Activated naive CD4-positive, alpha-beta T cell treated with anti-CD3 and anti-CD28 coated beads for 36 hours (primary cell): ENCODE results near the gene PPP1R12B. TPM values are rescaled to one million over a fixed set of nuclear protein-coding genes. Genes with fewer than 3 reads are reported as not detected.

ENCODE experiments used
- CTCF ChIA-PET: fragments of 350-600 bp; sonication (Branson Sonifier 250); formaldehyde crosslinking; loops from one replicate; lab custom pipeline; 2021; ENCODE audit warnings: antibody characterized with exemption; lab: Charles Lee
- DNase-seq: peaks from one replicate; pipeline ENCODE4 v3.0.0-alpha.2; 2020
- H3K27ac Mint-ChIP-seq: one replicate; pipeline ENCODE4 v1.8.0; 2021; ENCODE audit warnings: mild to moderate bottlenecking, mixed read lengths
- H3K27me3 Mint-ChIP-seq: one replicate; pipeline ENCODE4 v1.8.0; 2021; ENCODE audit warnings: low read depth, mixed read lengths
- H3K36me3 Mint-ChIP-seq: one replicate; pipeline ENCODE4 v1.8.0; 2021; ENCODE audit warnings: low read depth, mixed read lengths
- H3K4me1 Mint-ChIP-seq: one replicate; pipeline ENCODE4 v1.8.0; 2021; ENCODE audit warnings: low read depth, mixed read lengths
- H3K4me3 Mint-ChIP-seq: one replicate; pipeline ENCODE4 v1.8.0; 2021; ENCODE audit warnings: mild to moderate bottlenecking, moderate library complexity, mixed read lengths
- H3K9me3 Mint-ChIP-seq: one replicate; pipeline ENCODE4 v1.8.0; 2021; ENCODE audit warnings: mixed read lengths
- intact Hi-C: fragments of 100-400 bp; cut with micrococcal nuclease; formaldehyde crosslinking; loops from one replicate; pipeline ENCODE4 v1.15.1; 2023
- total RNA-seq, 2 experiments: library from RNA; stranded (reverse); gene quantifications; one replicate each; pipeline ENCODE4 v1.2.3, GENCODE V29; 2021

PPP1R12B gene
- total RNA-seq, 2 experiments from 2014 or later = 11.0 to 12.4 TPM

DNA sequence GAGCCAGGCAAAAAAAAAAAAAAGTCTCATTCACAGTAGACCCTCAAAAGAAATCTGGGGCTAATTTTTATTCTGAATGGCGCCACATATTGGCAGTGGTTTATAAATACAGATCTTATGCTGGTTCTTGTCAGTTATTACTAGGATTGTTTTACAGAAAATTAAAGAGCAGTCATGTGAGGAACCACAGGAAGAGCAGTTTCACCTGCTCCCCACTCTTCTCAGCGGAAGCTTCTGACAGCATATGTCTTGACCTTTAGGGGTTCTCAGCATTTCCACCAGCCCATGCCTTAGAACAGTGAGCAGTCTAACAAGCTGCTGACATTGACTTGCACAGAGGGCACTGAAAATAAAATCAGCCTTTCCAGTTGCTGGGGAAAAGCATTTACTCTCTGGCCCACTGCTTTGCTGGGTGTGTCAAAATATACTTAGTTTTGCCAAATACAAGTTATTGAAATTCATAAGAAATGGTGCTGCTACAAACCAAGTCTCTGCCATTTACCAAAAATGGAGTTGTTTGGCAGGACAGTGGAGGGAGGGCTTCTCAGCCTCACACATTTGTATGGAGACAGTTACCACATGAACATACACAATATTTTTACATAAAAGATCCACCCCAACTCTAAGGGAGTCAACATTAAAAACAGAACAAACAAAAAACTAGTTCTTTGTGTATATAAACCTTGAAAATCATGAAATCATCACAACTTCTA, 217.5 kb downstream of the PPP1R12B start:
- peaks cover 3% of the 10 kb centered on the region for H3K36me3 Mint-ChIP-seq
- H3K27ac Mint-ChIP-seq = no peak overlapping the region
- DNase-seq = no peak
- CTCF ChIA-PET = interaction anchor here (0.7 kb wide), 1 partner anchor 323 kb away, joined by 3 read pairs; the partner anchor contains the start of gene RABIF
- H3K4me3 Mint-ChIP-seq = no peak overlapping the region
- intact Hi-C loops = no loop called here
- H3K9me3 Mint-ChIP-seq = no peaks in the 10 kb centered on the region
- H3K27me3 Mint-ChIP-seq = no peaks in the 10 kb centered on the region
- peaks cover 9% of the 10 kb centered on the region for H3K4me1 Mint-ChIP-seq

- Mint-ChIP-seq H3K27ac (no peak overlapping the region), H3K4me1 (peaks cover 9% of the 10 kb centered on the region), H3K9me3 (no peaks in the 10 kb centered on the region), H3K27me3 (no peaks in the 10 kb centered on the region), H3K4me3 (no peak overlapping the region), H3K36me3 (peaks cover 3% of the 10 kb centered on the region)
- no peak for DNase-seq
- CTCF ChIA-PET = no interaction called here
- intact Hi-C loops = no loop called here
Measured at GRCh38 chr1:202567738-202568137, 219.2 kb downstream of the PPP1R12B start.

- no peak overlapping the region for H3K27ac Mint-ChIP-seq
- DNase-seq = no peak
- H3K4me1 Mint-ChIP-seq = peaks cover 9% of the 10 kb centered on the region
- H3K9me3 Mint-ChIP-seq = no peaks in the 10 kb centered on the region
- no peak overlapping the region for H3K4me3 Mint-ChIP-seq
- no peaks in the 10 kb centered on the region for H3K27me3 Mint-ChIP-seq
- H3K36me3 Mint-ChIP-seq = peaks cover 4% of the 10 kb centered on the region
- CTCF ChIA-PET = no interaction called here
- intact Hi-C loops = no loop called here
Measured at GRCh38 chr1:202568410-202568809, 219.9 kb downstream of the PPP1R12B start.

DNA sequence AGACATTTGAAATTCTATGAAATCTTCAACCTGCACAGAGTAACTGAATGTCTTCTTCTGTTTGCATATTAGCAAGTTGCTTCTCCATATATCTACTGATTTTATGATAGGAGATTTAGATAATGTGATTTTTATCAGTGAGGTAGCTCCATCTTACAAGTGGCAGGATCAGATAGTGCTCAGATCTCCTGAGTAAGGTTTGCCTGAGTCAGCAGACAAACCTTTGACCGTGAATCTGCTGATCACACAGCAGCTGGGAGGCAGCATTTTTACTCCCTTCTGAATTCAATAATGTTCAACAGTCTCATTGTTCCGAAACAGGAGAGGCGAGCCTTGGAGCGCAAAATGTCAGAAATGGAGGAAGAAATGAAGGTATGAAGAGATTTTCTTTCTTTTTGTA, 220.3 kb downstream of the PPP1R12B start:
- intact Hi-C loops = no loop called here

GRCh38 chr1:202569393-202570322, 221.2 kb downstream of the PPP1R12B start:
- no peaks in the 10 kb centered on the region for H3K27me3 Mint-ChIP-seq
- H3K4me1 Mint-ChIP-seq = peaks cover 9% of the 10 kb centered on the region
- intact Hi-C loops = no loop called here
- no peak overlapping the region for H3K4me3 Mint-ChIP-seq
- no peak for DNase-seq
- CTCF ChIA-PET = interaction anchor here (0.7 kb wide), 1 partner anchor 105 kb away, joined by 3 read pairs; no protein-coding TSS in a partner anchor
- peaks cover 4% of the 10 kb centered on the region for H3K36me3 Mint-ChIP-seq
- H3K9me3 Mint-ChIP-seq = no peaks in the 10 kb centered on the region
- no peak overlapping the region for H3K27ac Mint-ChIP-seq

More for the DNA sequence above, 220.3 kb downstream of the PPP1R12B start:
- Mint-ChIP-seq H3K9me3 (no peaks in the 10 kb centered on the region), H3K36me3 (peaks cover 4% of the 10 kb centered on the region), H3K27me3 (no peaks in the 10 kb centered on the region), H3K4me3 (no peak overlapping the region), H3K4me1 (peaks cover 9% of the 10 kb centered on the region), H3K27ac (no peak overlapping the region)
- CTCF ChIA-PET = interaction anchor here (0.7 kb wide), 1 partner anchor 105 kb away, joined by 3 read pairs; no protein-coding TSS in a partner anchor
- DNase-seq = no peak

DNA sequence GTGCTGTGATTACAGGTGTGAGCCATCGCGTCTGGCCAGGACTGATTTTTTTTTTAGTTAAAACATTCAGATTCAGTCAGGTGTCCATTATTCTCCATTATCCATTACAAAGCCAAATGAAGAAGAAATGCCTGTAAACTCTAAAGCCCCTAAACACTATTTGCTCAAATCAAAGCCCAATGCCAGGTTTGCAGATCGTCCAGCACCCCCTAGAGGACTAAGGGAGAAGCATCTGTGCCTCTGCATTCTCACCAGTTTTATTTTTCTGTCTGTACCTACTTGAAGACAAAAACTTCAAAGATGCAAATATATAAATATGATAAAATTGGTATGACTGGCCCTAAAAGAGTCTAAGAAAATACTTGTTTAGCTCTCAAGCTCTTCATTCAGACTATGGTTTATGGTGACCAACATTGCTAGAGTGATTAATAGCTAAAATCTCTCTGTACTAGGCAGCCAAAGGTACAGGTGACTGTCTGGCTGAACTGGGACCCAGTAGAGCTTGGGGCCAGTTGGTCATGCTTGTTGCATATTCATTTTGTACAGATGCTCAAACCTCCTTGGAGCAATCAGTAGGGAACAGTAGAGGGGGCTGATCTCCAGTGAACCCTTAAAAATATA, 223.3 kb downstream of the PPP1R12B start:
- Mint-ChIP-seq H3K4me1 (peaks cover 3% of the 10 kb centered on the region), H3K27me3 (no peaks in the 10 kb centered on the region), H3K27ac (no peak overlapping the region), H3K4me3 (no peak overlapping the region), H3K36me3 (peaks cover 4% of the 10 kb centered on the region), H3K9me3 (no peaks in the 10 kb centered on the region)
- CTCF ChIA-PET = interaction anchor here (0.6 to 1.8 kb wide), 24 partner anchors 10 to 623 kb away, joined by 3 to 10 read pairs (median 4); partner anchors contain the start of gene UBE2T
- intact Hi-C loops = loop anchor here (1.0 kb wide), 2 partner anchors 108 to 229 kb away; no protein-coding TSS in a partner anchor
- peak; percentile 56 for DNase-seq

GRCh38 chr1:202572867-202573266, 224.4 kb downstream of the PPP1R12B start:
- no peak for DNase-seq
- no peaks in the 10 kb centered on the region for H3K27me3 Mint-ChIP-seq
- CTCF ChIA-PET = interaction anchor here (0.6 to 1.1 kb wide), 2 partner anchors 227 to 231 kb away, joined by 4 to 6 read pairs; partner anchors contain the start of gene UBE2T
- no peak overlapping the region for H3K4me3 Mint-ChIP-seq
- intact Hi-C loops = no loop called here
- H3K9me3 Mint-ChIP-seq = no peaks in the 10 kb centered on the region
- H3K4me1 Mint-ChIP-seq = no peaks in the 10 kb centered on the region
- no peak overlapping the region for H3K27ac Mint-ChIP-seq
- peaks cover 2% of the 10 kb centered on the region for H3K36me3 Mint-ChIP-seq

DNA sequence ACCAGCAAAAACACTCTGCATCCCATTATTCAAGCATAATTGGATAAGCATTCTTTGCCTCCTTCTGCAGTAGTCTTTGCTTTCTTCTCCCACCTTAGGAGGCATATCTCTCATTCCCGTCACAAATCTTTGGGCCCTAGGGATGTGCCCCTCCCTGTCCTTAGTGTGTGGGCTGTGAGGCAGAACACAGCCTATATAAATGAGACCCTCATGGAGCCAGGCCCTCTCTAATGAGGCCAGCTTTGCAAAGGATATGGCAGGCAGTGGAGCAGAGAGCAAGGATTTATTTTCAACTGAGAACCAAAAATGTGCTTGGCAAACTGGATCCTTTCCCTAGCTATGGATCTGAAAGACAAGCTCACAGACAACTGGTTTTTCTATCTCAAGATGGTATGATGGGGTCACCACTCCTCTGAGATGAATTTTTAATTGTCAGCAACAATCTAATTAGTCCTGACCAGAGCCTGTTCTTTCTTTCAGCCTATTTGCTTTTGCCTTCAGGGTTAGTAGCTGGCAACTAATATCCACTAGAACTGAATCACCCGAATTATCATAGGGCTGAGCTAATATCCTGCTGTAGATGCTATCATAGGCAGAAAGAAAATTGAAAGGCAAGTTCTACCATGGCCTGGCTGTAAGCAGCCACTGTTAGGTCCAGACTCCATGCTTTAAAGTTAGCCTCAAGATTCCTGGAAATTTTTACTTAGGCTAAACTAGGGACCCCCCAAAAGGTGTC, 227.6 kb downstream of the PPP1R12B start:
- H3K4me3 Mint-ChIP-seq = no peak overlapping the region
- intact Hi-C loops = no loop called here
- no peaks in the 10 kb centered on the region for H3K9me3 Mint-ChIP-seq
- no peaks in the 10 kb centered on the region for H3K27me3 Mint-ChIP-seq
- no peak for DNase-seq
- CTCF ChIA-PET = no interaction called here
- no peaks in the 10 kb centered on the region for H3K4me1 Mint-ChIP-seq
- H3K27ac Mint-ChIP-seq = no peak overlapping the region
- H3K36me3 Mint-ChIP-seq = peaks cover 6% of the 10 kb centered on the region

GRCh38 chr1:202576816-202577215, 228.3 kb downstream of the PPP1R12B start:
- intact Hi-C loops = no loop called here
- CTCF ChIA-PET = interaction anchor here (0.7 kb wide), 1 partner anchor 36 kb away, joined by 4 read pairs; no protein-coding TSS in a partner anchor
- Mint-ChIP-seq H3K4me1 (no peaks in the 10 kb centered on the region), H3K27me3 (no peaks in the 10 kb centered on the region), H3K27ac (no peak overlapping the region), H3K36me3 (peaks cover 11% of the 10 kb centered on the region), H3K9me3 (no peaks in the 10 kb centered on the region), H3K4me3 (no peak overlapping the region)
- no peak for DNase-seq

DNA sequence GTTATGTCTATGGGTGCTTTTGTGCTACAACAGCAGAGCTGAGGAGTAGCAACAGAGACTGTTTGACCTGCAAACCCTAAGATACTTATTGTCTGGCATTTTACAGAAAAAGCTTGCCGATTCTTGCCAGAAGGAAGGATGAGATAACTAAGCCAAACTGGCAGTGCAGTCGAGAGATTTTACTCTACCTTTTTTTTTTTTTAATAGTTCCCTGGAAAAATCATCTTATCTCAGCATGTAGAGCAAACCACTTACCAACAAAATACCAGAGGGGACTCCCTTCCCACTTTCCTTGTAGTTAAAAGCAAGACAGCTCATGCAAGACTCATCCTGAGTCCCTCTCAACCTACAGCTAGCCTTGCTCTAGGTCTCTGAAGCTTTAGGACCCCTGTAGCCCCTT, 228.9 kb downstream of the PPP1R12B start:
- intact Hi-C loops = no loop called here
- Mint-ChIP-seq H3K36me3 (peaks cover 11% of the 10 kb centered on the region), H3K4me3 (no peak overlapping the region), H3K27ac (no peak overlapping the region), H3K4me1 (no peaks in the 10 kb centered on the region), H3K27me3 (no peaks in the 10 kb centered on the region), H3K9me3 (no peaks in the 10 kb centered on the region)
- CTCF ChIA-PET = interaction anchor here (0.7 kb wide), 1 partner anchor 35 kb away, joined by 4 read pairs; no protein-coding TSS in a partner anchor
- no peak for DNase-seq

DNA sequence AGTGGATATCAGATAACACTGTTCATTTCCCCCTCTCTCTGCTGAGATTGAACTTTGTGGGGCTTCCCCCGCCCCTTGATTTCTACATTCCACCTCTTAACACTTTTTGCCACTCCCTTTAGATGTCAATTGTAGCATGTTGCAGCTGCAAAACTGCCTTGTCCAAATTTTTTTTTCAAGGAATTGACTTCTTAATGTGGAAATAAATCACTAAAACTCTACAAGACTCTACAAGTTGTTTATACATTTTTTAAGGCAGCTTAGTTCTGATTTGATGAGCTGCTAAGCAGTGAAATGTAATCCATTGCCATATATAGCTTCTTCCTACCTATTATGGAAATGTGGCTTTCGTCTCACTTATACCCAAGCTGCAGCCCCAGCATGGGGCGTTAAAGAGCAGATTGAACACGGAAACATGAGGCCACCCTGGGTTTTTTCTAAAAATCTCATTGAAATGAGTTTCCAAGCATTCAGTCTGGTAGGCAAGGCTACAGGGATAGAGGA, 229.6 kb downstream of the PPP1R12B start:
- no peaks in the 10 kb centered on the region for H3K9me3 Mint-ChIP-seq
- H3K4me3 Mint-ChIP-seq = no peak overlapping the region
- no peaks in the 10 kb centered on the region for H3K27me3 Mint-ChIP-seq
- H3K27ac Mint-ChIP-seq = no peak overlapping the region
- H3K4me1 Mint-ChIP-seq = no peaks in the 10 kb centered on the region
- DNase-seq = no peak
- intact Hi-C loops = no loop called here
- H3K36me3 Mint-ChIP-seq = peaks cover 10% of the 10 kb centered on the region
- CTCF ChIA-PET = interaction anchor here (0.7 kb wide), 1 partner anchor 64 kb away, joined by 3 read pairs; no protein-coding TSS in a partner anchor
